Aortic smooth muscle cell (primary cell): ENCODE results near the gene ZDHHC12. TPM values are rescaled to one million over a fixed set of nuclear protein-coding genes. Genes with fewer than 3 reads are reported as not detected.

Experiments
- total RNA-seq: library from RNA; depleted of rRNA; stranded (reverse); fragments of >200 nt; gene quantifications from 2 replicates; pipeline ENCODE4 v1.2.3, GENCODE V29; 2014

Gene ZDHHC12, protein sequence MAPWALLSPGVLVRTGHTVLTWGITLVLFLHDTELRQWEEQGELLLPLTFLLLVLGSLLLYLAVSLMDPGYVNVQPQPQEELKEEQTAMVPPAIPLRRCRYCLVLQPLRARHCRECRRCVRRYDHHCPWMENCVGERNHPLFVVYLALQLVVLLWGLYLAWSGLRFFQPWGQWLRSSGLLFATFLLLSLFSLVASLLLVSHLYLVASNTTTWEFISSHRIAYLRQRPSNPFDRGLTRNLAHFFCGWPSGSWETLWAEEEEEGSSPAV
- total RNA-seq: 23.3 and 27.0 TPM in 2 replicates

DNA sequence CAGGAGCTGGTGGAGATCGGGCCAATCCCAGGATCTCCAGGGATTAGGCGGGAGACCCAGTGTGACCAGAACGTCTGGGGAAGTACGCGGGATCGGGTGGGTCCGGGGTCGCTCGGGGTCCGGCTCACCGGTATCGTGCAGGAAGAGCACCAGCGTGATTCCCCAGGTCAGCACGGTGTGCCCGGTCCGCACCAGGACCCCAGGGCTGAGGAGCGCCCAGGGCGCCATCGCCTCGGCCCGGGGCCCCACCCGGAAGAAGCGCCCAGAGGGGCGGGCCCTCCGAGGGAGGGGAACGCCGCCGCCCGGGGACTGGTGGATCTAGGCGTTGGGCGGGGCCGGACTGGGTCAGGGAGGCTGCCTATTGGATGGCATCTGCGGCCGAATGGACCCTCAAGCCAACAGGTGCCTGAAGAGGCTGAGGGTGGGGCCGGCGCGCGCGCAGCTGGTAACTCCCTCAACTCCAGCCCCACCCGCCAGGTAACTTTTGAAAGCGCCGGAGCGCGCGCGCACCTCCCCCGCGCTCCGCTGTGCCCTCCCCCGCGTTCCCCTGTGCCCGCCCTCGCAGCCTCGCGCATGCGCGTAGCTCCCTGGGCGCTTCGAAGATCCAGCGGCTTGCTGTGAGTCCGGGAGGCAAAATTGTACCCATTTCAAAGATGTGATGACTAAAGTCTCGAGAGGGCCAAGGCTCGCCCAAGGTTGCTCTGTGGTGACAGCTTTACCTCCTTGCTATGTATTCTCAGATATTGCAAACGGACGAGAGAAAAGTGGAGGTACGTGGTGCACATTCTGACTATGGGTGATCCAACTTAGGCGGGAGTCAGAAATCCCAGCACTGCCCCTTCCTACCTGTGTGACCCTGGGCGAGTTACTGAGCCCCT lies at the start of gene ZDHHC12:
ZDHHC12 (minus strand) TSS at position 262 of the 878 bp plus-strand sequence; CDS start at position 228, 34 bp downstream.

DNA sequence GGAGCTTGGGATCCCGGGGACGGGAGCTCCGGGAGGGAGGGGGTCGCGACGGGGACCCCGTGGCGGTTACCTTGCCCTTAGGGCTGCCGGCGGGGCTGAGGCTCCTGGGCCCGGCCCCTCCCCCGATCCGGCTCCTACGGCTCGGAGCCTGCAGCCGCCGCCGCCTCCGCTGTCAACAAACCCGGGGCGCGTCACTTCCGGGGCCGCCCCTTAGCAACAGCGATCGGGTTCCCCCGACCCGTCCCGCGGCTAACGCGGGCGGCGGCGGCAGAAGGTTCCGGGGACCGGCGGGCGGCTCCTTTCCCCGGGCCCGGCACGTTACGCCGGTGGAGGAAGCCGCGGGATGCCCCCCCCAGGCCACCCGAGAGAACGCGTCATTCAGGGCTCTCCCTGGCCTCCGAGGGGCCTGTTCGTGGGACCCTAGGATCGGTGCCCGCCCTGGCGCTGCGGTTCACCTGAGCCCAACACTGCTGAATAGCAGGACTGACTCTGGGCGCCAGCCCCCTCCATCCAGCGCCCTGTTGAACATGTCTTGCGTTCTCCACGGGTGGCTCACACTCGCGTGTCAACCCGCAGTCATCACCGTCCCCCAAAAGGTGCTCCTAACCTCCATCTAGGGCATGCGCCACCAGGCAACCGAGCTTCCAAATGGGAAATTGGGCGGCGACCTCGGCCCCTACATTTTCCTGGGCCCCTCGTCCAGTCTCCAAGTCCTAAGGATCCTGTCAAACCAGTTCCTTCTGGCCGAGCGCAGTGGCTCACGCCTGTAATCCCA lies 48.0 kb upstream of the ZDHHC12 start, which contains the start of gene ZER1:
ZER1 (minus strand) TSS at position 183 of the 775 bp plus-strand sequence. CDS start 16,362 bp downstream, outside the sequence.

DNA sequence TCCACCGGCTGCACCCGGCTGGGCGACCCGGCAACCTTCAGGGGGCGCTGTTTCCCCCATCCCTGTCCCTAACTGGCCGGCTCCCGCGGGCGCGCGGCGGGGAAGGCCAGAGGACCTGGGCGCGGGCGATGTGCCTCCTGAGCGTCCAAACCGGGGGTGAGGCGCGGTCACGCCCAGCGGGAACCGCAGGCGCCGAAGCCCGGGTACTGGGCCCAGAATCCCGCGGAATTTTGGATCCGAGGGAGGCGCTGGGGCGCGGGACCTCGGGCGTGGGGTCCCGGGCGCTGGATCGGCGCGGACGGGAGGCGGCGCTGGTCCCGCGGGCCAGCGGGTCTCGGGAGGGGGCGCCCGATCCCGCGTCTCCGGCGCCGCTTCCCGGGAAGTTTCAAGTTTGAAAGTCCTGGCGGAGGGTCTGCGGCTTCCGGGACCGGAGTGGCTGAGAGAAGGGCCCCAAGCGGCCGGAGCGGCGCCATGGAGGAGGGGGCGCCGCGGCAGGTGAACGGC lies 21.4 kb downstream of the ZDHHC12 start, which contains the start of gene PKN3:
PKN3 (plus strand) TSS at position 59 of the 504 bp plus-strand sequence; CDS start at position 472, 413 bp downstream.

DNA sequence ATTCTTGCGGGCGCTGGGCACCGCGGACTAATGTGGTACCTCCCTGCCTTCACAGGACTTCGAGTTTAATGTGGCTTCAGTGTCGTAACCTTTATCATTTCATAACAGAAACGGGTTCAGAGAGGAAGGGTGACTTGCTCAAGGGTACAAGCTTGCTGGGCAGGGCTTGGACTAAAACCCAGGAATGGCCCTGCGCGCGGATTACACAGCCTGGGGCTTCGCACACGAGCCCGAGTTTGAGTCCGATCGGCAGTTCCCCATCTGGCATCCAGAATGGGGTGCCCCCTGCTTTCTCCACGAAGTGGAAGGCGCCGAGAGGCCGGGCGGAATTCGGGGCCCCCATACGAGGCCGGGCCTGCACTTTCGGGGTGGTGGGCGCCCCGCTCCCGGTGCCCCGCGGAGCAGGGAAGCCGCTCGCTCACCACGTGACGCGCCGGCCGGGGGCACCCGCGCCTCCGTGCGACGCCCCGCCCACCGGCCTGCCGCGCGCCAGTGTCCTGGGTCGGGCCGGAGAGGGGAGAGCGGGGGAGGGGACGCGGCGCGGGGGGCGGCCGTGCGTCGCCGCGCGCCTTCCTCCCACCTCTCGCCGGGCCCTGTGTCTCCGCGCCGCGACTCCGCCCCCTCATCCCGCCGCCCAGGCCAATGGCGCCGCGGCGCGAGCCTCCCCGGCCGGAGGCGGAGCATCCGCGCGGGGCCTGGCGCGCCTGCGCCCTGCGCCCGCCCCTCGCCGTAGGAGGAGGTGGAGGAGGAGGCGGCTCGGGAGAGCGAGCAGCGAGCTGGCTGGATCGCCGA lies 35.2 kb downstream of the ZDHHC12 start, which contains the start of gene SET:
SET (plus strand) TSS at position 722 of the 792 bp plus-strand sequence. CDS start 361 bp downstream, outside the sequence.

Other genes with a start within 250 kb of the ZDHHC12 start
- 21.6 and 27.0 TPM in 2 replicates for gene GLE1, start 219.4 kb downstream of the ZDHHC12 start, total RNA-seq
- gene SPTAN1, start 171.5 kb downstream of the ZDHHC12 start, total RNA-seq: 514 and 596 TPM in 2 replicates
- gene DYNC2I2, start 67.3 kb downstream of the ZDHHC12 start, total RNA-seq: 56.8 and 67.6 TPM in 2 replicates
- gene SET, start 34.9 kb downstream of the ZDHHC12 start, total RNA-seq: 652 and 693 TPM in 2 replicates
- gene PKN3, start 21.6 kb downstream of the ZDHHC12 start, total RNA-seq: 2.8 TPM in 2 replicates
- 16.4 and 22.1 TPM in 2 replicates for gene ZER1, start 47.8 kb upstream of the ZDHHC12 start, total RNA-seq
- gene TBC1D13, start 63.1 kb upstream of the ZDHHC12 start, total RNA-seq: 10.2 and 10.9 TPM in 2 replicates
- 18.5 and 29.1 TPM in 2 replicates for gene ENDOG, start 94.4 kb upstream of the ZDHHC12 start, total RNA-seq
- 9.7 and 12.4 TPM in 2 replicates for gene SPOUT1, start 105.7 kb upstream of the ZDHHC12 start, total RNA-seq
- 7.6 and 10.3 TPM in 2 replicates for gene KYAT1, start 157.8 kb upstream of the ZDHHC12 start, total RNA-seq
- gene LRRC8A, start 158.0 kb upstream of the ZDHHC12 start, total RNA-seq: 64.7 and 65.5 TPM in 2 replicates
- gene PHYHD1, start 196.9 kb upstream of the ZDHHC12 start, total RNA-seq: 5.7 and 9.8 TPM in 2 replicates
- 28.4 and 30.3 TPM in 2 replicates for gene DOLK, start 223.5 kb upstream of the ZDHHC12 start, total RNA-seq
- 28.2 and 44.8 TPM in 2 replicates for gene NUP188, start 223.6 kb upstream of the ZDHHC12 start, total RNA-seq